Upper lobe of left lung (tissue), 6 donors: ENCODE results near the gene CDC14A. TPM values are rescaled to one million over a fixed set of nuclear protein-coding genes. Genes with fewer than 3 reads are reported as not detected.

Experiments used
- ATAC-seq, 2 donors: fragments of 200-7000 bp; cut with Tn5 transposase; one replicate each; pipeline ENCODE4 v1.9.1; 2022; ENCODE audit warnings: mild to moderate bottlenecking in 2 of 2, moderate library complexity in 2 of 2; ENCODE audit not compliant: low FRiP score in 2 of 2
- DNase-seq, 2 donors: peaks; one replicate each; pipeline ENCODE4 v3.0.0-alpha.2; 2019 to 2020
- H3K27ac ChIP-seq, 4 donors: fragments of 200-600 bp; sonication (generic); one replicate each; pipeline ENCODE4 v1.5.1; 2016 to 2019
- H3K27me3 ChIP-seq, 4 donors: fragments of 200-600 bp; sonication (generic); one replicate each; pipeline ENCODE4 v1.5.1; 2017 to 2019
- H3K36me3 ChIP-seq, 4 donors: fragments of 200-600 bp; sonication (generic); one replicate each; pipeline ENCODE4 v1.5.1; 2016 to 2019
- H3K4me1 ChIP-seq, 4 donors: fragments of 200-600 bp; sonication (generic); one replicate each; pipeline ENCODE4 v1.5.1; 2018 to 2019
- H3K4me3 ChIP-seq, 4 donors: fragments of 200-600 bp; sonication (generic); one replicate each; pipeline ENCODE4 v1.5.1; 2017 to 2019; ENCODE audit warnings: mild to moderate bottlenecking in 2 of 4, moderate library complexity in 1 of 4
- H3K9me3 ChIP-seq, 4 donors: fragments of 200-600 bp; sonication (generic); one replicate each; pipeline ENCODE4 v1.5.1; 2018 to 2019
- EP300 ChIP-seq, 4 donors: sonication (generic); formaldehyde crosslinking; IDR thresholded peaks; one replicate each; pipeline ENCODE4 v1.5.1; 2017; ENCODE audit warnings: antibody characterized with exemption in 4 of 4, control low read depth in 2 of 4
- POLR2A ChIP-seq, 4 donors: fragments of 450-650 bp; IDR thresholded peaks; one replicate each; pipeline ENCODE4 v1.5.1; 2016 to 2017; ENCODE audit warnings: antibody characterized with exemption in 4 of 4, mild to moderate bottlenecking in 2 of 4
- POLR2AphosphoS5 ChIP-seq, 2 donors: sonication (generic); formaldehyde crosslinking; IDR thresholded peaks; one replicate each; pipeline ENCODE4 v1.5.1; 2017; ENCODE audit warnings: antibody characterized with exemption in 2 of 2
- WGBS, 2 donors: methylation state at CpG; one replicate each; pipeline ENCODE4 v1.1.5; 2017 to 2018; 5-methylcytosine and 5-hydroxymethylcytosine counted together
- total RNA-seq, 6 donors: library from RNA; depleted of rRNA in 4 of 6; stranded (reverse); fragments of >200 nt in 4 of 6; gene quantifications; one replicate each; pipeline versions ENCODE4 v1.1.0 to v1.2.1, GENCODE V29; 2016 to 2021
- TF ChIP-seq, protein P1 (sequence below), 6 experiments: fragments of 450-650 bp in 4 of 6; fragments of 200-600 bp in 2 of 6; sonication (generic) in 2 of 6; IDR thresholded peaks; one replicate each; pipeline ENCODE4 v1.5.1; 2016 to 2019; ENCODE audit warnings: antibody characterized with exemption in 6 of 6
- donor health status: DM: no; HTN: no; CAD: no; lungs with moderate emphysema.
- donor health status: DM: no; HTN: yes; CAD: no; lungs with severe emphysema.

Gene CDC14A
- total RNA-seq, 6 donors from 2014 or later, result 9.6 to 56.6 (median 22.1) TPM

DNA sequence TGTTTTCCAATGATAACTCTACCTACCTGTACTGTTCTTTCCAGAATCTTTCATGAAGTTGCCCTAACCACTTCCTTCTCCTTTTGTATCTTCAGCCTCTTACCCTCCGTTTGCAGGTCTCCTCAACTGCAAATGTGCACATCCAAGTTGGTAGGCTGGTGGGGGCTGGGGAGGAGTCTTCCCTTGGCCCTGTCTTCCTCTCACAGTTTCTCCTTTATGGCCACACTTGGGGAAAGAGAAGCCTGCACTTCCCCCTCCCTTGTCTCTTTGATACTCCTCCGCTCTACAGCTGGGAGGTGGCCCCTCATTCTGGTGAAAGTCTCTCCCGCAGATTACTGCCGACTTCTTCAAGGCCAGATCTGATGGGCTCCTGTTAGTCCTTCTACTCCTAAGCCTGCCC lies 158.8 kb downstream of the CDC14A start:
- no peak overlapping the region for H3K4me3 ChIP-seq
- ATAC-seq, result peak in 1 of 2 donors; percentile 38
- 88 to 91% methylated on average over 4 of the region's 4 CpGs for WGBS, 2 donors
- no peaks in the 10 kb centered on the region for H3K27me3 ChIP-seq
- DNase-seq, result no peak
- TF ChIP-seq POLR2A (IDR thresholded peaks at IDR 0.05) (no peak), POLR2AphosphoS5 (IDR thresholded peaks at IDR 0.05) (no peak), EP300 (IDR thresholded peaks at IDR 0.05) (no peak)
- TF ChIP-seq, protein P1, sequence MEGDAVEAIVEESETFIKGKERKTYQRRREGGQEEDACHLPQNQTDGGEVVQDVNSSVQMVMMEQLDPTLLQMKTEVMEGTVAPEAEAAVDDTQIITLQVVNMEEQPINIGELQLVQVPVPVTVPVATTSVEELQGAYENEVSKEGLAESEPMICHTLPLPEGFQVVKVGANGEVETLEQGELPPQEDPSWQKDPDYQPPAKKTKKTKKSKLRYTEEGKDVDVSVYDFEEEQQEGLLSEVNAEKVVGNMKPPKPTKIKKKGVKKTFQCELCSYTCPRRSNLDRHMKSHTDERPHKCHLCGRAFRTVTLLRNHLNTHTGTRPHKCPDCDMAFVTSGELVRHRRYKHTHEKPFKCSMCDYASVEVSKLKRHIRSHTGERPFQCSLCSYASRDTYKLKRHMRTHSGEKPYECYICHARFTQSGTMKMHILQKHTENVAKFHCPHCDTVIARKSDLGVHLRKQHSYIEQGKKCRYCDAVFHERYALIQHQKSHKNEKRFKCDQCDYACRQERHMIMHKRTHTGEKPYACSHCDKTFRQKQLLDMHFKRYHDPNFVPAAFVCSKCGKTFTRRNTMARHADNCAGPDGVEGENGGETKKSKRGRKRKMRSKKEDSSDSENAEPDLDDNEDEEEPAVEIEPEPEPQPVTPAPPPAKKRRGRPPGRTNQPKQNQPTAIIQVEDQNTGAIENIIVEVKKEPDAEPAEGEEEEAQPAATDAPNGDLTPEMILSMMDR (IDR thresholded peaks at IDR 0.05), result no peak
- no peaks in the 10 kb centered on the region for H3K9me3 ChIP-seq
- H3K27ac ChIP-seq, result no peak overlapping the region
- H3K4me1 ChIP-seq, result peaks cover 0 to 8% (median 2%) of the 10 kb centered on the region in 4 donors
- H3K36me3 ChIP-seq, result peaks cover 0 to 34% (median 4%) of the 10 kb centered on the region in 4 donors

DNA sequence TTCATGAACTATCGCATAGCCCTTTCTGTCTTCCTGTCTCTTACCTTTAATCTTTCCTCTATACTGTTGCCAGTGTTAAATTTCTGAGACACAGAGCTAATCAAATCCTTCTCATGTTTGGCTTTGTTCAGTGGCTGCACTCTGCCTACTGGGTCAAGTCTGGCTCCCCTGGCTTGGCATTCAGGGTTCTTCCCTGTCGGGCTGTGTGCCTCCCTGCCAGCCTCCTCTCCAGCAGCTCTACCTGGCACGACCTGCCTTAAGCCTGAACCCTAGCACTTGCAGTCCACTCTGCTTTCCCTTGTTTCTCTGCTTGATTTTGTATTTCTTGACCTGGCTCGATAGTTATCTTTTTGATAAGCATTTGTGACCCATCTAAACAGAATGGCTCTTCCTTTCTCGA lies 159.5 kb downstream of the CDC14A start:
- no peak overlapping the region for H3K4me3 ChIP-seq
- DNase-seq, result peak in 1 of 2 donors; percentile 3
- H3K27me3 ChIP-seq, result no peaks in the 10 kb centered on the region
- H3K9me3 ChIP-seq, result no peaks in the 10 kb centered on the region
- no peak for ATAC-seq
- peaks cover 0 to 34% (median 5%) of the 10 kb centered on the region in 4 donors for H3K36me3 ChIP-seq
- no peak overlapping the region for H3K27ac ChIP-seq
- 90 to 94% methylated on average over 5 of the region's 5 CpGs for WGBS, 2 donors
- H3K4me1 ChIP-seq, result peaks cover 0 to 8% (median 2%) of the 10 kb centered on the region in 4 donors
- TF ChIP-seq EP300 (IDR thresholded peaks at IDR 0.05), result no peak
- TF ChIP-seq POLR2A (IDR thresholded peaks at IDR 0.05), result no peak
- TF ChIP-seq, protein P1 (IDR thresholded peaks at IDR 0.05), result no peak
- TF ChIP-seq POLR2AphosphoS5 (IDR thresholded peaks at IDR 0.05), result no peak

DNA sequence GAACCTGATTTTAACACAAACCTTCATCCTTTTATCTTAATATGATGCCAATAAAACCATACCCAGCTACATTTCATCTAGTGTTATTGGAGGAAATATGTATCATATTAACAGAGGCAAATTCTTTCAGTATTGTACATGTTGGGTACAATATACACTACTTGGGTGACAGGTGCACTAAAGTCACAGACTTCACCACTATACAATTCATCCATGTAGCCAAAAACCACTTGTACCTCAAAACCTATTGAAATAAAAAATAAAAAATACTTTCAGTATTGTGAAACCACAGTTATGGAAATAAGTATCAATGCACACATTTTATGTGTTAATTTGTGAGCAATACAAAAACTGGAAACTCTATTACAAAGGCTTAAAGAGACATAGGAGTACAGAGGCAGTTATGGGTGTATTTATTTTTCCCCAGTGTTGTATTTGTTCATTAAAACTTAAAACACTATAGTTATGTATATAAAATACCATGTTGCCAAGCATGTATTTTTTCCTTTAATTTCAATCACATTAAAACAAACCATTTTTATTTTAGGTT lies 160.6 kb downstream of the CDC14A start:
- TF ChIP-seq, protein P1 (IDR thresholded peaks at IDR 0.05), result no peak
- TF ChIP-seq POLR2A (IDR thresholded peaks at IDR 0.05) (no peak), POLR2AphosphoS5 (IDR thresholded peaks at IDR 0.05) (no peak), EP300 (IDR thresholded peaks at IDR 0.05) (no peak)
- no peaks in the 10 kb centered on the region for H3K27me3 ChIP-seq
- H3K9me3 ChIP-seq, result no peaks in the 10 kb centered on the region
- peaks cover 0 to 34% (median 6%) of the 10 kb centered on the region in 4 donors for H3K36me3 ChIP-seq
- DNase-seq, result no peak
- ATAC-seq, result no peak
- H3K27ac ChIP-seq, result no peak overlapping the region
- H3K4me3 ChIP-seq, result no peak overlapping the region
- peaks cover 0 to 8% (median 2%) of the 10 kb centered on the region in 4 donors for H3K4me1 ChIP-seq

DNA sequence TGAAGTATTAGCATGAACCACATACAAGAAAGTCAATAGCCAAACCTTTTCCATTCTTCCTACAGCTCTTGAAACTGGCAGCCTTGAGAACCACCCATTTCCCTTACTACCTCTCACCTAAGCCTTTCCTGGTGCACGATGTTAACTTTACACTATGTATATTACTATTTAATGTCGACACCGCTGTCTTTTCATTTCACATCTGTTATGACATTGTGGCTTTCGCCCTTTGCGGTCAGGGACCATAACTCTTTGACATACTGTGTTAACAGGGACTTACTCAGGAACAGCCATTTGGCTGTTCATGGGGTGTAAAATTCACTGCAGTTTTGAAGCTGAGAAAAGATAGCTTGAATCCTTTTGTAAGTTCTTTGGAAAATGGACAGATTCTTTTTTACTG lies 164.6 kb downstream of the CDC14A start:
- Histone ChIP-seq H3K4me1 (no peaks in the 10 kb centered on the region), H3K27me3 (no peaks in the 10 kb centered on the region), H3K27ac (no peak overlapping the region), H3K36me3 (peaks cover 0 to 13% (median 3%) of the 10 kb centered on the region in 4 donors), H3K9me3 (no peaks in the 10 kb centered on the region), H3K4me3 (no peak overlapping the region)
- WGBS, 2 donors, result 81% methylated on average over 5 of the region's 5 CpGs
- TF ChIP-seq POLR2A (IDR thresholded peaks at IDR 0.05) (no peak), POLR2AphosphoS5 (IDR thresholded peaks at IDR 0.05) (no peak), EP300 (IDR thresholded peaks at IDR 0.05) (no peak)
- TF ChIP-seq, protein P1 (IDR thresholded peaks at IDR 0.05), result no peak
- ATAC-seq (no peak), DNase-seq (no peak)

DNA sequence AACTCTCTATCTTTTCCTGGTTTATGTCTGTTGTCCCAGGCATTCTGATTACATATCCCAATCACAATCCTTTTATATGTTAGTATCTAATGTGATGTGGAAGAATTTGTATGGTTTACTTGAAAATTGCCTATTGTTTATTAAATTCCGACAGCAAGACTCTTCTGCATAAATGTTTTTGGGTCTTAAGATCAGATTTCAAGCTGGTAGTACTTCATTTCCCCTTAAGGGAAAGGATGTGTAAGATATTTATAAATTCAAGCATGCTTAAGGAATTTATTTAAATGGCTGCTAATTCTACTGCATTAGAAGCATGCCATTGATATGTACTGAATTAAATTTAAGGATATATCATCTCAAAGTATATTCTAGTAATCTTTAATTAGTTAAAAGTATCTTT lies 165.2 kb downstream of the CDC14A start:
- TF ChIP-seq POLR2A (IDR thresholded peaks at IDR 0.05), result no peak
- TF ChIP-seq POLR2AphosphoS5 (IDR thresholded peaks at IDR 0.05), result no peak
- no peak for TF ChIP-seq EP300 (IDR thresholded peaks at IDR 0.05)
- TF ChIP-seq, protein P1 (IDR thresholded peaks at IDR 0.05), result no peak
- Histone ChIP-seq H3K4me3 (no peak overlapping the region), H3K4me1 (no peaks in the 10 kb centered on the region), H3K27ac (no peak overlapping the region), H3K9me3 (no peaks in the 10 kb centered on the region), H3K36me3 (peaks cover 0 to 11% (median 3%) of the 10 kb centered on the region in 4 donors), H3K27me3 (no peaks in the 10 kb centered on the region)
- 57 to 58% methylated on average over 1 of the region's 1 CpG for WGBS, 2 donors
- no peak for ATAC-seq
- DNase-seq, result no peak
